Activated naive CD8-positive, alpha-beta T cell treated with anti-CD3 and anti-CD28 coated beads for 36 hours (primary cell): ENCODE data around the gene PPP1R1A. TPM values are rescaled to one million over a fixed set of nuclear protein-coding genes. Genes with fewer than 3 reads are reported as not detected.
A peak's percentile ranks its signal among the peaks of the same experiment; 100 is the strongest.

ENCODE experiments used
- DNase-seq: peaks from one replicate; pipeline ENCODE4 v3.0.0; 2021
- H3K27ac Mint-ChIP-seq: one replicate; pipeline ENCODE4 v1.8.0; 2022; ENCODE audit warnings: mild to moderate bottlenecking, moderate library complexity, mixed read lengths
- H3K27me3 Mint-ChIP-seq: one replicate; pipeline ENCODE4 v1.8.0; 2022; ENCODE audit warnings: mild to moderate bottlenecking, mixed read lengths
- H3K36me3 Mint-ChIP-seq: one replicate; pipeline ENCODE4 v1.8.0; 2021; ENCODE audit warnings: mild to moderate bottlenecking, mixed read lengths
- H3K4me1 Mint-ChIP-seq: one replicate; pipeline ENCODE4 v1.8.0; 2021; ENCODE audit warnings: mixed read lengths
- H3K4me3 Mint-ChIP-seq: one replicate; pipeline ENCODE4 v1.8.0; 2022; ENCODE audit warnings: mild to moderate bottlenecking, moderate library complexity, mixed read lengths
- H3K9me3 Mint-ChIP-seq: one replicate; pipeline ENCODE4 v1.8.0; 2022; ENCODE audit warnings: mixed read lengths
- total RNA-seq, 2 experiments: library from RNA; stranded (reverse); gene quantifications; one replicate each; pipeline ENCODE4 v1.2.3, GENCODE V29; 2021

The PPP1R1A gene
- total RNA-seq, 2 experiments from 2014 or later = not detected

DNA sequence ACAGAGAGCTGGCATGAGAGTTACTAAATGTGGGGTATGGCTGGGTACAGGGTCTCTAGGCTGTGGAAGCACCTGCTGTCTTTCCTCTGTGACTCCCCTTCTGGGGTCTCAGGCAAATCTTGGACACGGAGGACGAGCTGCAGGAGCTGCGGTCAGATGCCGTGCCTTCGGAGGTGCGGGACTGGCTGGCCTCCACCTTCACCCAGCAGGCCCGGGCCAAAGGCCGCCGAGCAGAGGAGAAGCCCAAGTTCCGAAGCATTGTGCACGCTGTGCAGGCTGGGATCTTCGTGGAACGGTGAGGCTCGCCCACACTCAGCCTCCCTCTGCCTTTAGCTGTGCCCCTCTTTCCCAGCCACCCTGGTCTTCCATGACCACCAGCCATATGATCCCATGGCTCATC, 19.4 kb downstream of the PPP1R1A start:
- Mint-ChIP-seq H3K9me3 (no peaks in the 10 kb centered on the region), H3K4me1 (no peaks in the 10 kb centered on the region), H3K27ac (no peak overlapping the region), H3K27me3 (no peaks in the 10 kb centered on the region), H3K36me3 (peaks cover 2% of the 10 kb centered on the region), H3K4me3 (no peak overlapping the region)
- DNase-seq = no peak

DNA sequence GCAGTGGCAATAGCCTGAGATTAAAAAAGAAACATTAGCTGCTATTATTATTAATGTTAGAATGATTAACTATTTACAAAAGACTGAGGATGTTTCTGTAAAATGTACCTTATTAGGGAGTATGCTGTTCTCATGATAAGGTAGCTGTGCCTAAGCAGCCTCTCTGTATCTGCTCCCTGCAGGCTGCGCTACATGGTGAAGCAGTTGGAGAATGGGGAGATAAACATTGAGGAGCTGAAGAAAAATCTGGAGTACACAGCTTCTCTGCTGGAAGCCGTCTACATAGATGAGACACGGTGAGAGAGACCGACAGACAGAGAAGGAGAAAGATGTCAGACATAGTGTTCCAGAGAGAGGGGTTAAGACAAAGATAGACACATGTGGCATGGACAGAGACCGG, 21.7 kb downstream of the PPP1R1A start:
- Mint-ChIP-seq H3K27me3 (no peaks in the 10 kb centered on the region), H3K27ac (no peak overlapping the region), H3K36me3 (peaks cover 2% of the 10 kb centered on the region), H3K4me1 (peaks cover 5% of the 10 kb centered on the region), H3K4me3 (no peak overlapping the region), H3K9me3 (no peaks in the 10 kb centered on the region)
- no peak for DNase-seq

DNA sequence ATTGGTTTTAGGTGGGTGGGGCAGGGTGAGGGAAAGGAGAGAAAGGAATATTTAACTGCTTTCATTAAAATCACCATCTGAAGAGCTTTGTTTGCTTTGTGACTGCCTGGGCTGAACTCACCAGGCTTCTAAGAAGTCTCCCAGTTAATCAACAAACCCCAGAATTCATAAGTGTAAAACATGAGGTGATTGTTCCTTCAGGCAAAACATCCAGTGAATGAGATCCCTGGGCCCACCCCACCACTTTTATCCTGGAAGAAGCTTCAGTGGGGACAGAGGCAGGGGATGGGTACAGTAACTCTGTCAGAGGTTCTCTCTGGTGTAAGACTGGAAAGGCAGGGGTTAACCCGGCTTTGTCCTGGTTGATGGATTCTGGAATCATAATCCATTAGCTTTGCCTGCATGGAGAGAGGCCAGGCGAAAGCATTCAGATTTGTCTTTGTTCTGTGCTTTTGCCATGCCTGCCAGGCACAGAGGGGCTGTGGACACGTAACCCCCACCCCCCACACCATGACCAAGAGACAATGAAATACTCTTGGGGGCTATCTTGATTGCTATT, 22.4 kb downstream of the PPP1R1A start:
- H3K4me1 Mint-ChIP-seq = peaks cover 12% of the 10 kb centered on the region
- no peak for DNase-seq
- peaks cover 2% of the 10 kb centered on the region for H3K36me3 Mint-ChIP-seq
- no peaks in the 10 kb centered on the region for H3K27me3 Mint-ChIP-seq
- H3K9me3 Mint-ChIP-seq = no peaks in the 10 kb centered on the region
- H3K27ac Mint-ChIP-seq = no peak overlapping the region
- H3K4me3 Mint-ChIP-seq = no peak overlapping the region

DNA sequence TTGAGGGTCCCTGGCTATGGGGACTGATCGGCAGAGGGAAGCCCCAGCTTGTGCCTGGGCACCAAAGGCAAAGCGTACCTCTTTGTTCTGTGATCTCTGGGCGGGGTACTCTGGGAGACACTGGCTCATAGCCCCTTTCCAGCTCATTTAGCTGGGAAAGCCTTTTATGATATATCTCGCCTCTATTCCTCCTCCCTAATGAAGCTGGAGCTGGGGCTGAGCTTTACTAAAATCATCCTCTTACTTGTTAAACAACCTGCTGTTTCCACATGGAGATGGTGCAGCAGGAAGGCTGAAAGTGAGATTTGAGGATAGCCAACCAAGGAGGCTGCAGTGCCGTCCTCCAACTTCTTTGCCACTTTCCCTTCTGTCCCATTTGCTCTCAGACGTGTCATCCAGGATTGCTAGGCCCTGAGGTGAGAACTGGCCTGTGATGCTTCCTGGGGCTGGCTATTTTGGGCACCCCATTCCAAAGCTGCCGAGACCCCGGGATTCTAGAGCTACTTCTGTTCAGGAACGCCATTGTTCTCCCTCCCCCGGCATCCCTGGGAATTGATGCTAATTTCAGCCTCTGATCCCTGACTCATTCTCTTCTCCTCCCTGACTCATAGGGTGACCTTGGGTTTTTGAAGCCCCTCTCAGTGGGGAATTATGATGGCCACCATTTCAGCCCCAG, 23.0 kb downstream of the PPP1R1A start:
- Mint-ChIP-seq H3K9me3 (no peaks in the 10 kb centered on the region), H3K4me3 (no peak overlapping the region), H3K27me3 (no peaks in the 10 kb centered on the region), H3K36me3 (peaks cover 2% of the 10 kb centered on the region), H3K27ac (no peak overlapping the region), H3K4me1 (peaks cover 18% of the 10 kb centered on the region)
- DNase-seq = no peak

DNA sequence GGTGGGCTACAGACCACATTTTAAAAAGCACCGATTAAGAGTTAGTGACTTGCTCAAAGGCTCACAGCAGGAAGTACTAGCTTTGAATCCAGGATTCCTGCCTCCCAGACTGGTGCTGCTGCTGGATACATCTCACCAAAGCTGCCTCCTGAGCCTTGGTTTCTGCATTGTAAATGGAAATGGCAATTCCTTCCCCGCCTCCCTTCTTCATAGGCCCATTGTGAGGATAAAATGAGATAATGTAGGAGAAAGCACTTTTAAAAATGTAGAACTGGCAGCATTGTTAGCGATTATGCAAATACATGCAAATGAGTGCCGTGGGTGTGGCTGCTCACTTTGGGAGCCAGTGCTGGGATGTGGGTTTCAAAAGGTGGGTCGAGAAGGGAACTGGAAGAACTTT, 23.7 kb downstream of the PPP1R1A start:
- H3K36me3 Mint-ChIP-seq = peaks cover 2% of the 10 kb centered on the region
- peaks cover 23% of the 10 kb centered on the region for H3K4me1 Mint-ChIP-seq
- no peaks in the 10 kb centered on the region for H3K9me3 Mint-ChIP-seq
- no peak for DNase-seq
- H3K4me3 Mint-ChIP-seq = no peak overlapping the region
- H3K27ac Mint-ChIP-seq = no peak overlapping the region
- H3K27me3 Mint-ChIP-seq = no peaks in the 10 kb centered on the region

DNA sequence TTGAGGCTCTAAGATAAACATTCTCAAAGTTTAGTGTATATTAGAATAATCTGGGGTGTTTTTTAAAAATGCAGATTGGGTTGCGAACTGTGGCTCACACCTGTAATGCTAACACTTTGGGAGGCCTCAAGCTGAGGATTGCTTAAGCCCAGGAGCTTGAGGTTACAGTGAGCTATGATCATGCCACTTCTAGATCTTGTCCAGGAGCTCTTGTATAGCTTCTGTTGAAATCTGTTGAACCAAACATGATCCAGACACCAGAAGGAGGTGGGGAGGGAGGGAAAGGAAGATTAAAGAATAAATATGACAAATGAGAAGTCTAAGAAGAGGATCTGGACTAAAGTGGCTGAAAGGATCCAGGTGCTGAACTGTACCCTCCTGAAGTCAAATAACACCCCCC, 24.7 kb downstream of the PPP1R1A start:
- Mint-ChIP-seq H3K9me3 (no peaks in the 10 kb centered on the region), H3K4me3 (no peak overlapping the region), H3K36me3 (peaks cover 2% of the 10 kb centered on the region), H3K4me1 (peaks cover 28% of the 10 kb centered on the region), H3K27me3 (no peaks in the 10 kb centered on the region), H3K27ac (no peak overlapping the region)
- no peak for DNase-seq

DNA sequence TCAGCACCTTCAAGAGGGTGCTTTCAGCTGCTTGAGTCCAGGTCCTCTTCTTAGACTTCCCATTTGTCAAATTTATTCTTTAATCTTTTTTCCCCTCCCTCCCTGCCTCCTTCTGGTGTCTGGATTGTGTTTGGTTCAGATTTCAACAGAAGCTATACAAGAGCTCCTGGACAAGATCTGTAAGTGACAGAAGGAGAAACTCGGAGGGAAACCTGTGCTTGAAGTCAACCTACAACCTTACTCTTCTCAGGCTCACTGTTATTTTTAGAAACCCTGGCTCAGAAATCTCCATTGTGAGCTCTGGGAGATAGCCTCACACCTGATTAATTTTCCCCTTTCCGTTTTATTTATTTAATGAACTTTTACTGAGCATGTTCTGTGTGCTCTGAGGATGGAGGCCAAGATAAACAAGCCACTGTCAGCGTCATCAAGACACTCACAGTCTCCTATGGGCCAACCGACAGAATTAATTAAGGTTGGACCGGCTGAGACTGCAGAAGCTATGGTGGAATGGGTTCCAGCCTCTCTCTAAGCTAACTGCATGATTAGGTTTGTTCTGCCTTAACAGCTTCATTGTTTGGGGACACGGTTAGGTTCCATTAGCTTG, 25.6 kb downstream of the PPP1R1A start:
- DNase-seq = no peak
- Mint-ChIP-seq H3K27me3 (no peaks in the 10 kb centered on the region), H3K27ac (no peak overlapping the region), H3K4me1 (peaks cover 28% of the 10 kb centered on the region), H3K36me3 (peaks cover 2% of the 10 kb centered on the region), H3K9me3 (no peaks in the 10 kb centered on the region), H3K4me3 (no peak overlapping the region)

DNA sequence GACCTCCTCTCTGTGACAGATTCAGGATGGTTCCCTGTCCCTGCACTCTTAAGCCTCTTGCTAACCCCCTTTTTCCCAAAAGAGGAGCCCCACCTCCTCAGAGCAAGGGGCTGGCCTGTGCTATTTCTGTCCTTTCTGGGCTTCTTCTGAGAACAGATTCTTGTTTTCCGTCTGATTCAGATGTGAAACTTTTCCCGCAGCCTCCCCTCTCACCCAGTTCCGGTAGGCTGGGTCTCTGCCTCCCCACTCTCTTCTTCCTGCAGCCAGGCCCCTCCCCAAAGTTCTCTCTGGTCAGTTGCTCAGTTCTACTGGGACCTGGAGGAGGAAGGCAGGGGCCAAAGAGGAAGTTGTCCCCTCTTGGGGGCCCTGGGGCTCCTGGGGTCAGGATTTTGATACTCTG, 27.3 kb downstream of the PPP1R1A start:
- H3K27me3 Mint-ChIP-seq = no peaks in the 10 kb centered on the region

DNA sequence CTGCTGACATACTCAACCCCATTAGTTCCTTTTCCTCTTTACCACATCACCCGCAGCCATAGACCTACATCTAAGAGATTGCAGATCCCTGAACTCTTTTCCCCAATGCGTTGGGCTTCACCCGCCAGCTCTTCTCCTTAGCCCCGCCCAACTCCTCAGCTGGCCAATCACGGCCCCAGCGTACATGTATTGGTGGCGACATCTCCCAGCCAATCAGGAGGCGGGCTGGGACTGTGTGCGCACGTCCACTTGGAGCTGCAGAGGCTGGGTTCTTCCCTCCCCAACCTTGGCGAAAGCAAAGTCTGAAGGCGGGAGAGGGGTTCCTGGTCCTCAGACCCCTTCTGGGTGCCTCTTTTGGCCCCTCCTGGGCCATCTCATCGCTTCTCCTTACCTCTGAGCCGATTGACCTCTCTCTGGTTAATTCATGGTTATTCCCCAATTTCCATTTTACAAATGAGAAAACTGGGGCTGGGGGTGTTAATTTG, 28.0 kb downstream of the PPP1R1A start:
- Mint-ChIP-seq H3K4me3 (peak overlapping the region; percentile 78), H3K4me1 (peaks cover 28% of the 10 kb centered on the region), H3K36me3 (no peaks in the 10 kb centered on the region), H3K9me3 (no peaks in the 10 kb centered on the region), H3K27ac (peak overlapping the region; percentile 65), H3K27me3 (no peaks in the 10 kb centered on the region)
- peak; percentile 84 for DNase-seq

More for the DNA sequence above, 27.3 kb downstream of the PPP1R1A start:
- peak overlapping the region; percentile 78 for H3K4me3 Mint-ChIP-seq
- DNase-seq = peak; percentile 37
- H3K27ac Mint-ChIP-seq = peak overlapping the region; percentile 65
- no peaks in the 10 kb centered on the region for H3K9me3 Mint-ChIP-seq
- H3K4me1 Mint-ChIP-seq = peaks cover 28% of the 10 kb centered on the region
- H3K36me3 Mint-ChIP-seq = no peaks in the 10 kb centered on the region

DNA sequence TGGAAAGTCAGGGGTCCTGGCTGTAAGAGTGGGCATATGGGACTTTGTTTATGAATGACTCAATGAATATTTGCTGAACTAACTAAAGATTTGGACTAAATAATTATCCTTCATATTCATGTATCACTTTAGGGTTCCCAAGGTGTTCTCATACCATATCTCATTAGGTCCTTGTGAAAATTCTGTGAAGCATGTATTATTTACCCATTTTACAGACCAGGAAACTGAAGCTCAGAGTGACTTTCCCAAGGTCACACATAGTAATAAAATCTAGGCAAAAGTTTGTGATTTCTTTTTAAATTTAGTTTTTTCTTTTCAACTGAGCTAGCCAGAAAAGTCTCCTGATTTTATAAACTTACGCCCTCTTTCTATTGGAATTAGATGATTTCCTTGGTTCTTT, 29.7 kb downstream of the PPP1R1A start:
- Mint-ChIP-seq H3K36me3 (no peaks in the 10 kb centered on the region), H3K27me3 (no peaks in the 10 kb centered on the region), H3K9me3 (no peaks in the 10 kb centered on the region), H3K4me1 (peaks cover 28% of the 10 kb centered on the region), H3K4me3 (no peak overlapping the region), H3K27ac (no peak overlapping the region)
- DNase-seq = no peak

DNA sequence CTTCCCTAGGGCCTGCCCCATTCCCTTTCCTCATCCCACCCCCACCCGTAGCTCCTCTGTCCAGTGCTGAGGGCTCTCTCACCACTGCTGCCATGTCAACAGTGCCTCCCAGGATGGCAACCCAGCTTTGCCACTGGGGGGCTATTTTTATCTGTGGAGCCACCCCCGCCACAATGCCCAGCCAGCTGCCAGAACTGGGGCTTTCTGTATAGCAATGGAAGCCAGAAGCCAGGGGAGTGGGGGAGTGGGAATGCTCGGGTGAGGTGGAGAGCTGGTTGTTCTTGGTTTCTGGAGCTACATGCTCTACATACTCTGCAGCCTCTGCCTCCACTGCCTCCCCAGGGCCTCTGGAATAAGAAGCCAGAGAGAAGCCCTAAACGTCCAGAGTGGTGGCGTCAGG, 30.1 kb downstream of the PPP1R1A start:
- Mint-ChIP-seq H3K4me3 (no peak overlapping the region), H3K27ac (no peak overlapping the region), H3K36me3 (no peaks in the 10 kb centered on the region), H3K27me3 (no peaks in the 10 kb centered on the region), H3K9me3 (no peaks in the 10 kb centered on the region), H3K4me1 (peaks cover 28% of the 10 kb centered on the region)
- no peak for DNase-seq

DNA sequence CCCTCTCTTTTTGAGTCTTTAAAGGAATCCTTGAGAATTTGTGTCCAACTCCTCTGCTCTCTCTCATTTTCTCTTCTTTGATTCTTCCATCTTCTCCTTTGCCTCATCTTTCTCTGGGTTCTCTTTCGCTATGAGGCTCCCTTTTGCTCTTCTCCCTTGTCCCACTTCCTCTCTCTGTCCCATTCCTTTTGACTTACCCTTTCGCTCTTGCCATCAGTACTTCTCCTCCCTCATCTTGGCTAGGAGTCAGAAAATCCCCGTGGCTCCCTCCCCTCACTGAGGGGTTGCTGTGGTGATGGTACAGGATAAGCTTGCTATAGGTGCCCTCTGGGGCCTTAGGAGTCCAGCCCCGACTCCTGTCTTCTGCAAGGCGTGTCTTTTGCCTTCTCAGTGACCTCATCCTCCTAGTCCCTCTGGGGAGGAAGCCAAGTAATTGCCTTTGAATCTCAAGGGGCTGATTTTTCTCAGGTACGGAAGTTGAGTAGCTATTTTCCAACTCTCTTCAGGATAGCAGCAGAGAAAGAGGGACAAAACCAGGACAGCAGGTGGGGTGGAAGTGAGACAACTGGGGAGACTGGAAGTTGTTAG, 32.7 kb downstream of the PPP1R1A start:
- peaks cover 26% of the 10 kb centered on the region for H3K4me1 Mint-ChIP-seq
- H3K9me3 Mint-ChIP-seq = no peaks in the 10 kb centered on the region
- H3K27ac Mint-ChIP-seq = no peak overlapping the region
- DNase-seq = no peak
- no peak overlapping the region for H3K4me3 Mint-ChIP-seq
- peaks cover under 1% of the 10 kb centered on the region for H3K27me3 Mint-ChIP-seq
- H3K36me3 Mint-ChIP-seq = no peaks in the 10 kb centered on the region

DNA sequence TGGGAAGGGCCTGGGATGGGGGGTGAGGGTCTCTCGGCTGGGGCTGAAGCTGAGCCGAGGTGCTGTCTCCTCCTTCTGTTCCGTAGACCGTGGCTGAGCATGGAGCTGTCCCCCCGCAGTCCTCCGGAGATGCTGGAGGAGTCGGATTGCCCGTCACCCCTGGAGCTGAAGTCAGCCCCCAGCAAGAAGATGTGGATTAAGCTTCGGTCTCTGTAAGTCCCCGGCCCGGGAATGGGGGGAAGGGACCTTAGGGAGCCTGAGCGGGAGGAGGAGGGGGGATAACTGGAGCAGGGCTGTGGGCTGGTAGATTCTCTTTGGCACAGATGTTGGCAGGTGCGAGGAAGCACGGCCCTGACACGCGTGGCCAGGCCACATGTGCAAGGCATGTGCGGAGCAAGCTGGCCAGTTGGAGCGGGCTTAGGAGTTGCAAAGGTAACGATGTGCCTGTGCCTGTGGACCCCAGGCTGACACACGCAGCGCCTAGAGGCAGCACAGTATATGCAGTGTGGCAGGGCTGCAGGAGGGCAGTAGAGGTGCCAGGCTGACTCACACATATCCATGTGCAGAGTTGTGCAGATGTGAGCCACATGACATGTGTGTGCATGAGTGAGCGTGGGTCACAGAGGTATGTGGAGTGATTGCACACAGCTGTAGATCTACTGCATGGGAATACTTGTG, 38.5 kb downstream of the PPP1R1A start:
- peaks cover 11% of the 10 kb centered on the region for H3K36me3 Mint-ChIP-seq
- peaks cover 46% of the 10 kb centered on the region for H3K4me1 Mint-ChIP-seq
- peak; percentile 38 for DNase-seq
- H3K27me3 Mint-ChIP-seq = peaks cover 16% of the 10 kb centered on the region
- H3K27ac Mint-ChIP-seq = no peak overlapping the region
- no peaks in the 10 kb centered on the region for H3K9me3 Mint-ChIP-seq
- H3K4me3 Mint-ChIP-seq = peak overlapping the region; percentile 83

DNA sequence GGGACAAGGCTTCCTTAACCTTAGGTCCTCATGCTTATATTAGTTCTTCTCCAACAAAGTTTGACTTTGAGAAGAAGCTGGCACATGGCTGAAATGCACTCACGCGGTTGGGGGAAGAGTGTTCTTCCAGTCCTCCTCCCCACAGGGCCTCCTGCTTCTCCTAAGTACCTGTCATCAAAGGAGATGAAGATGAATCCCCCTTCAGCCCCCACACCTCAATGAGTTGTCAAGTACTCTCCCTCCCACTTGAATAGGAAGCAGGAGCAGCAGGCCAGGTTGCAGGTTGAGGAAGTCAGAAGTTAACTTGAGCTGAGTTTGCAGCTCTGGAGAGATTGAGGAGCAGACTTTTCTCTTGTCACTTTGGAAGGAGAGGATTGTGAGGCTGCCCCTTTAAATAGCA, 41.9 kb downstream of the PPP1R1A start:
- Mint-ChIP-seq H3K27ac (no peak overlapping the region), H3K36me3 (peaks cover 11% of the 10 kb centered on the region), H3K9me3 (no peaks in the 10 kb centered on the region), H3K4me1 (peaks cover 39% of the 10 kb centered on the region), H3K27me3 (peaks cover 16% of the 10 kb centered on the region), H3K4me3 (no peak overlapping the region)
- no peak for DNase-seq

DNA sequence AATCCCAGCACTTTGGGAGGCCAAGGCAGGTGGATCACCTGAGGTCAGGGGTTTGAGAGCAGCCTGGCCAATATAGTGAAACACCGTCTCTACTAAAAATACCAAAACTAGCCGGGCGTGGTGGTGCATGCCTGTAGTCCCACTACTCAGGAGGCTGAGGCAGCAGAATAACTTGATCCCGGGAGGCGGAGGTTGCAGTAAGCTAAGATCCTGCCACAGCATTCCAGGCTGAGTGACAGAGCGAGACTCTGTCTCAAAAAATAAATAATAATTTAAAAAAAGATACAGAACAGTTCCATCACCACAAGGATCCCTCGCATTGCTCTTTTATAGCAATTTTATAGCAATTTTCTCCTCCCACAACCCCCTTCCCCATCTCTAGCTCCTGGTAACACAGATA, 43.7 kb downstream of the PPP1R1A start:
- H3K27ac Mint-ChIP-seq = no peak overlapping the region
- H3K4me1 Mint-ChIP-seq = peaks cover 22% of the 10 kb centered on the region
- H3K27me3 Mint-ChIP-seq = peaks cover 6% of the 10 kb centered on the region
- H3K9me3 Mint-ChIP-seq = no peaks in the 10 kb centered on the region
- peaks cover 4% of the 10 kb centered on the region for H3K36me3 Mint-ChIP-seq
- no peak overlapping the region for H3K4me3 Mint-ChIP-seq
- DNase-seq = no peak
